Inflammatory macrophage (primary cell): ENCODE data around the gene LDB2.

Experiments
- DNase-seq, 2 donors: peaks; one replicate each; pipeline ENCODE4 v3.0.0-alpha.2; 2020 to 2022

LDB2 gene

DNA sequence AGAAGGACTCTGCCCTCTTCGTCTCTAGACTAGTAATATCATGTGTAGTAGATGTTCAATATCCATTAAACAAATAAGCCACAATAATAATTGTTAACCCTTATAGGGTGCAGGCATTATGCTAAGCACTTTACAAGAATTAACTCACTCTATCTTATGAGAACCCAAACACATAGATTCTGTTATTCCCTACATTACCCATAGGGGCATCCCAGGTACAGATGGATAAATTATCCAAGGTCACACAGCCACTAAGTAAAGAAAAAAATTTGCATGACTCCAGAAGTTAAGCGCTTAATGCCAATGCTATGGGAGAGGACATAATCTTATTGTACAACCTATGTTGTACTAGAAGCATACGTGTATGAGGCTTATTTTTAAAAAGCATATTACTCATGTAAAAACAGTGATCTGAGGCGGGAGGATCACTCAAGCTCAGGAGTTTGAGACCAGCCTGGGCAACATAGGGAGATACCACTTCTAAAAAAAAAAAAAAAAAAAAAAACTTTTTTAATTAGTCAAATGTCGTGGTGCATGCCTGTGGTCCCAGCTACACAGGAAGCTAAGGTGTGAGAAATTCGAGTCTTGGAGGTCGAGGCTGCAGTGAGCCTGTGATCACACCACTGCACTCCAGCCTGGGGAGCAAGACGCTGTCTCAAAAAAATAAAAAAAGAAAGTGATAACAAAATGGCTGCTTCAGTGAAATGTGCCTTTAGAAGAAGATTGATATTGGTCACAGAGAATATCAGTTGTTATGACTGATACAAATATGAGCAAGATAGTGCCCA is 13.6 kb downstream of the LDB2 start:
- DNase-seq: no peak

DNA sequence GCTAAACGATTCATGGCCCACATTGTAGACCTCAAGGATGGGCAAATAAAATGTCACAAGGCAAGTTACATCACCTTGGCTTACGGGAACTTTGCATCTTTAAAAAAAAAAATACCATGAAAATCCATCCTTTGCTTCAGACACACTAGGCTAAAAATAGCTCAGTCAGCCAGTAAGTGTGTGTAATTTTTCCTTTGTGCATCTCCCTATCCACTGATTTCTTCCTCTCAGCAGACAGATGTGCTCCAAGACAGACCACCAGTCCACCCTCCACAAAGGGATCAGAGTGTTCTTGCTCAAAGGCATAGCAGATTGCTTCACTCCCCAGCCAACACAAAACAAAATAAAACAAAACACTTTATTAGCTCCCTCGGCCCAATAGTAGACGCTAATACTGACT is 14.6 kb downstream of the LDB2 start:
- no peak for DNase-seq

DNA sequence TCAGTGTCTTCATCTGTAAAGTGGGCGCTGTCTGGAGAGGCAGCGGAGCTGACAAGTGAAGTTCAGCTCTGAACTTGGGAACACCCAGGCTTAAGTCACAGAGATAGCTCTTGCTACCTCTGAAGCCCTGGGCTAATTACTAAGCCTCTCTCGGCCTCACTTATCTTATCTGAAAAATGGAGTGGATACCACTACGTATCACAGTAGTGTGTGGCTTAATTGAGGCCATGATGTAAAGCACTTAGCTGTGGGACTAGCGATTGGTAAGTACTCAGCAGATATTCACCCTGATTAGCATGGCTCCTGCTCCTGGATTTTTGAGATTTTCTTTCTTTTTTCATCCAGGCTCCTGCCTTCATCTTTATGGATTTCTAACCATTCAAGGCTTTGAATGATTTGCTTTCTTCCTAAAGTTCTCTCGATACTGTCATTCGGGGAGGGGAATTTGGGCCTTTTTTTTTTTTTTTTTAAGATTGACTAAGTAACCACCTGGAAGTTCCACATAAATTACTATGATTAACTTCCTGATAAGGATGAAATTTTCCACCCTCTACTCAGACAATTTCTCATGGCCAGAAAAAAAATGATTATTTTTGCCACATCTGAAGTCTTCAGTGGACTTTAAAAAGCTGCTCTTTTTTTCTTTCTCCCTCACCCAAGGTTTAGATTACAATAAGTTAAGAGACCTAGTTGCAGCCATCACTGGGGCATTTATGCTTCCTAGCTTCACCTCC is 17.1 kb downstream of the LDB2 start:
- DNase-seq: no peak

DNA sequence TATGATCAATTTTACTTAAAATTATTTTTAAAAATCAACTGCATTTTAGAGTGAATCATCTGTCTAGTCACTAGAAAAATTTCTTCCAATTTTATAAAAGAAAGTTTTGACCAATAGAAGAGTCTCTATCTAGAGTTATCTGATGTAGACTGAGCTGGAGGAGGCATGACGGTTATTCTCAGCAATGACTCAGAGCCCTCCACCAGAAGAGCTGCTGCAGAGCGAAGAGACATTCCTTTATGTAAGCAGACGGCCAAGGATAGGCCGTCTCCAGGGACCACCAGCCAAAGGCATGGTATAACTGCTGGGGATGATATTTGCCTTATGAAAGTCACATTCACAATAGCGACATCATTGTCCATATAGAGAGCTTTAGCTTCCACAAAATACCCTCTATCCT is 23.0 kb downstream of the LDB2 start:
- no peak for DNase-seq

DNA sequence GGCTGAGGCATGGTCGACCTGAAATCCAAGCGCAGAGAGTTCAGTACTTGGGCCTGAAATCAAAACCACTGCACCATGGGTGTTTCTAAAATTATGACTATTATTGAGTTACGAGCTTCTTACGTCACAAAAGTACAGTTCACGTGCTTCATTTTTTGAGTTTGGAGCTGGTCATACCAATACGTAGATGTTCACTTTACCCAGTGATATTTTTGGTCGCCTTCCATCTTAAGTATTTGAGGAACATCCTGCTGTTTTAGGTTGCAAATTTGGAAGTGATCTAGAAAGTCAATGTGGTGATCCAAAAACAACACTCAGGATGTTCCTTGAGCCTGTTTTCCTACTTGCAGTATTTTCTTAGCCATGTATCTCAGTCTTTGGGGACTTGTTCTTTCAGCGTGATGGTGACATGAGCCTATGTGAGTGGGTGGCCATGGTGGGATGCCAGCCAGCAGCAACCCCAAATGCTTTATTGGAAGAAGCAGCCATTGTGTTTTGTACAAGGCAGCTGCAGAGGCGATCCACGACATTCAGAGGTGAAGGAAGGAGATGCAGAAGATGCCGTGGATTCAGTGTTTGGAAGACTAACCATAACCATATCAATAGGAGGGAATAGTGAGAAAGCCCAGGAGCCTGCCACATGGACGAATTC is 28.7 kb downstream of the LDB2 start:
- no peak for DNase-seq

DNA sequence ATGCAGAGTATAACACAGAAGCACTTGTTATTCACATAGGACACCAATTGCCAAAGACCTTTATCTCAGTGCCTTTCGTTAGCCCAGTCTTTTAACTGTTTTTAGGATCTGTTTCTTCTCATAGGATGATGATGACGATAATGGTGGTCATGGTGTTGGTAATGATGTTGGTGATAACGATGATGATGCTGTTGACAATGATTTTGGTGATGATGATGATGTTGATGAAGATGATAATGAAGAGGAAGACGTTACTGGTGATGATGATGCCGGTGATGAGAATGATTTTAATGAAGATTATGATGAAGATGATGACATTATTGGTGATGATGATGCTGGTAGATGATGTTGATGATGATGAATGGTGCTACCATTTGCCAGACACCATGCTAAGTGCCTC is 29.8 kb downstream of the LDB2 start:
- DNase-seq: no peak

DNA sequence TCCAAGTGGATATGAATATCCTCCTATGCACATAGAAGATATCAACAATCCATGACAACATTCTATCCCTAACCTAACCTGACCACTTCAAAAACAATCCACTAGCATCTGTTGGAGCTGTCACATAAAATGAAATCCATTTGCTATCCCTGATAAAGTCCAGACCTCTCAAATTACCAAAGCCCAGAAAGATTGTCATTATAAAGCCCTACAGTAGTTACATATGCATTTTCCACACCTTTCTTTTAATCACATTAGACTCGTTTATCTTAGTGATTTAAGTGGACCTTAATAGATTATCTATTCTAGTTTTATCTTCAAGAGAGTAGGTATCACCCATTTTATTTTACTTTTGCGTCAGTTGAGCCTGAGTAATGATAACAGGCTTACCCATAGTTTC is 30.6 kb downstream of the LDB2 start:
- no peak for DNase-seq

DNA sequence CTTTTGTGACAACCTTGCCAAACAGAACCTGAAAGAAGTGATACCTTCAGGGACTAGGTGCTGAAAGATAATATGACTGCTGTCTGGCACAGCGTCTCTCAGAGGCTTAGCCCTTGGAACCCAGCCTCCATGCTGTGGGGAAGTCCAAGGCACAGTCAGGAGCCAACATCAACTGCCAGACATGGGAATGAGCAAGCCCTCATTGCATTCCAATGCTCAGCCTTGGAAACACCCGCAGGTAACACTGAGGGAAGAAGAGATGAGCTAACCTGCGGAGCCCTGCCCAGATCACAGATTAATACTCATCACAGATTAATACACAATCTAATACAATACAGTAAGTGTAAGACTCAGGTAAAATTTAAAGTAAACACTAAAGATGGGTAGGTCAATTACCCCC is 31.5 kb downstream of the LDB2 start:
- DNase-seq: no peak

DNA sequence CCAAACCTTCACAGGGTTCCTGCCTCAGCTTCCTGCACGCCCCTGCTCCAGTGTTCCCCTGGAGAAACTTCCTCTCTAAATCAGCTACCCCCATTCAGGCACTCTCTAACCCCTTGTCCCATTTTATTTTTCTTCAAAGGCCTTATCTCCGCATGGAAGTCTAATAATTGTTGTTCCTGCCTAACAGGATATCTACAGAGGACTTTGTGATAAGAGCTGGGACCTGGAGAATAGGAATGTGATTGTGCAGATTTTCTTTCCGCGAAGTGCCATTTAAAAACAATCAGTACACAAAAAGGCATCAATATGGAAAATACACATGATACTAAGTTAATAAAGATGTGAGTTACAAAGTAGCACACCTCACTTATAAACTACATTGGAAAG is 32.6 kb downstream of the LDB2 start:
- DNase-seq: no peak

DNA sequence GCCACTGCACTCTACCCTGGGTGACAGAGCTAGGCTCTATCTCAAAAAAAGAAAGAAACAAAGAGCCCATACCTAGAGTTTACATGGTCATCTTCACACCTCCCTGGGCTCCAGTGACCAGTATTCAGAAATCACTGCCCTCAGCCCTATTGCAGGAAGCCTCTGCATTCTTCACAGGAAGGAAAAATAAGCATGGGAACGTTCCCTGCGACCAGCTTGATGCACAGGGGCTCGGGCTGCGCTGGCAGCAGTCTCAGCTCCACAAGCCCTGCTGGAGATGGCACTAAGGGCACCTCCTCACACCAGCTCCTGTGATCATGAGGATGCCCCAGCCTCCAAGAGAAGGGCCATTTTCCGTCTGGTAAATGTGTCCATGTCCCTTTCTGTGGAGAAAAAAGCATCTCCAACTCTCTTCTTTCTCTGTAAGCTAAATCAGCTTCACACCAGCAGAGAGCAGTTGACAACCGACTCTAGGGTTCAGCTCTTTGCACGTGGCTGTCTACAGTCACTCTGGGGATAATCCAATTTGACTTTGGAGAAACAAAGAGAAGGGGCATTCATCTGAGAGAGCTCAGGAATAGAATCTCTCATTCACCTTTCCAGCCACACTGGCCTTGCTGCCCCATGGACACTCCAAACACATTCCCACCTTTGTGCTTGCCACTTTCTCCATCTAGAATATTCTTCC is 33.1 kb downstream of the LDB2 start:
- no peak for DNase-seq

DNA sequence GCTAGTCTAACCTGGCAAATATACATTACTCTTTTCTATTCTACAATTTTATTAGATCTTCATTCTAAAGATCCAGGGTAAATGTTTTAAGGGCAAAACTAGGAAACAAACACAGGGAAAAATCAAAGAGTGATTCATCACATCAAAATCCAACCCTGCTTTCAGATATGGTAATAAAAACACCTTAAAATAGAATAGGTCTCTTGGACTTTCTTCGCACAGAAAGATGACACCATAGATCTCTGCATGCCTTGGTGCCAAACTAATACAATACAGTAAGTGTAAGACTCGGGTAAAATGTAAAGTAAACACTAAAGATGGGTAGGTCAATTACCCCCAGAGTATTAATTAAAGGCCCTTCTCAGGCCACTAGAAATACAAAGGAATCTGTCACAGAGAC is 34.2 kb downstream of the LDB2 start:
- no peak for DNase-seq

DNA sequence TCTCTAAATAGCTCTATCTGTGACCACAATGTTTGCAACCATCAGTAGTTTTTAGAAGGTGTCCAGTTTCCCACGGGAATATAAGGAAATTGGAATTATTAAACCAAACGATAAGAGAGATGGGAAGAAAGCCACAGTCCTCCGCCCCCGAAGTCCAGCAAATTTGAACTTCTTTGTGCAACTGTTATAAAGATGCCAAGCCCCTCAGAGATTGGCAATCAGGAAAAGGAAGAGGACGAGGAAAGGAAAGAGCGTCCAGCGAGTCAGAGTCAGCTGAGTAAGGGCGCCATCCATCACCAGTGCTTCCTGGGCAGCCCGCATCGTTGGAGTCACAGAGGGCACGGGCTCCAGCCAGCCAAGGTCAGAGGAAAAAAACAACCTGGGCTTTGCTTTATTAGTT is 35.7 kb downstream of the LDB2 start:
- no peak for DNase-seq

DNA sequence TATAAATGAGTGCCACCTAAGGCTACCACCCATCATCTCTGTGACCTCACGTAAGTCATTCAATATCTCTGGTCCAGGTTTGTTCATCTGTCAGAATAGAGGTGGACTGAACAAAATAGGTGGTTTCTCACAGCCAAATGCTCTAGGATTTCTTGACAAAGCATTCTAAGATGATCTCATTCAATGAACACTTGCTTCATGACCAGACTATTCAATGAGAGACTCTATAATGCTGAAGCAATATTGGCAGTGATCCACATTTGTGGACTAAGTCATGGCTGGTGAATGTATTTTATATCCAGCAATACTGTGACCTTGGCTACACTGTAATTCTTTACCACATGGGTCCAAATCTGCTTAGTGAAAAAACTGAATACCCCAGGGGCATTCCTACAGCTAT is 37.9 kb downstream of the LDB2 start:
- no peak for DNase-seq

DNA sequence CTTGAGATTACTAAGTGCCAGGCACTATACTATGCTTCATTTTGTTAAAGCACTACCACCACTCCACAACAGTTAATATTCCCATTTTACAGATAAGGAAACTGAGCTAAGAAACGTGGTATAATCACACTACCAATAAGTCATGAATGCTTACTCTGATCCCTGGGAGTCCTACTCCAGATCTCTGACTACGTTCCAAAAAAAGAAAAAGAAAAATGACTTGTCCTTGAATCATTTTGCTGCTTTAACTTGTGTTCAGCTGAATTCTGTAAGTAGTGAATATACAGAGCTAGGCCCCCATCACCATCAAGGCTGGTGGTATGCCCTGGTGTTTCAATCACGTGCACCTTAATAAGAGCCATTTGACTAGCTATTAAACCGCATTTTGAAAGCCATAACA is 39.4 kb downstream of the LDB2 start:
- no peak for DNase-seq

DNA sequence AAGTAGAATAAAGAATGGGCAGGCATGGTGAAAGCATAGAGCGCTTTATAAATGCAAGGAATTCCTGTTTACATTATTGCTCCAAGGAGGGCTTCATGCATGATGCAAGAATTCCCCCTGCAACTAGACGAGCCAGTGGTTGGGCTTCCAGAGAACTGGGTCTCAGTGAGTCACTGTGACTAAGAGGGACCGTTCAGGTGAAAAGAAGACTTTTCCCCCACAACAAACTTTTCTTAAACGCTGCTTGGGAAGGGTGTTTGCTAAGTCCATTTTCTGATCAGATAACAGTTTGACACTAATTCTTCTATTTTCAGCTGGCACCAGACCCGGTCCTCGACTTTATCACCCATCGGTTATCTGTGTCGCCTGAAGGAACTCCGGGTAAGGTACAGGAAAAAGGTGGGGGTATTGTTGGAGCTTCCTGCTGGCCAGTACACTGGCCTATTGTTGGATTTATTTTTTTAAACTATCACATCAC is 40.1 kb downstream of the LDB2 start:
- no peak for DNase-seq

DNA sequence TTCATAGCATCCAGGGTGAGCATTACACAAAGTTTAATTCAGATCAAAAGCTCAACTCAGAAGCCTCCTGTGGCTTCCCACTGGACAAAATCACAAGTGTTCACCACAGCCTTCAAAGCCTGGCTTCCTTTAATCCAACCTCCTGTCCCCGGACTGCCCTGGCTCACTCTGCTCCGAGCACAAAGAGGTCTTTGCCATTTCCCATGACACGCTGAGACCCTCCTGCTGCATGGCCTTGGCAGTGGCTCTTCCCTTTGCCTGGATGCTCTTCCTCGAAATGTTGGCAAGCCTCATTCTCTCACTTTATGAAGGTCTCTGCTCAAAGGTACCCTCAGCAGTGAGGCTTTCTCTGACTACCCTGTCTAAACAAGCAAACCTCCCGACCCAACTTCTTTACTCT is 41.0 kb downstream of the LDB2 start:
- DNase-seq: no peak

DNA sequence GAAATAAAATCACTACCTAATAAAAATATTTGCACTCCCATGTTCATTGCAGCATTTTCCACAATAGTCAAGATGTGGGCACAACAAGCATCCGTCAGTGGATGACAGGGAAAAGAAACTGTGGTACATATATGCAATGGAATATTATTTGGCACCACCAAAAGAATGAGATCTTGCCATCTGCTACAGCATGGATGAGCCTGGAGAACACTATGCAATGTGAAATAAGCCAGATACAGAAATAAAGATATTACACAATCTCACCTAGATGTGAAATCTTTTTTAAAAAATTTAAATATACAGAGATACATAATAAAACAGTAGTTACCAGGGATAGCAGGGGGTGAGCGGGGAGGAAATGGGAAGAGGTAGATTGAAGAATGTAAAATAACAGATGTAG is 44.8 kb downstream of the LDB2 start:
- DNase-seq: no peak

DNA sequence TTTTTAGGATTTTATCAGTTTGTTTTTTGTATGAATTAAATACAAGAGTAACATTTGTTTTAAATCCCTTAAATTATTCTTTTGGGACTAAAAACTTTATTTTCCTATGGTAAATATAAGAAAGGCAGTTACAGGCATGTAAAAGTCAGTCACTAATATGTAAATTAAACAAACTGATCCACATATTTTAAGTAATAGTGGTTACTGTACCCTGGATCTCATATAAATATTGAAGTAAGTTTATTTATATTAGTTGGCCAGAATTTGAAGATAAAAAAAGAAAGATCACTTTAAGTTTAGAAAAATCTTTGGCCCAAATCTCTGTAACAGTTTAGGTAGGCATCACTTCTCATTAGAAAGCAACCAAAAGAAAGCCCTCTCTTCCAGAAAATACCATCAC is 45.8 kb downstream of the LDB2 start:
- no peak for DNase-seq

DNA sequence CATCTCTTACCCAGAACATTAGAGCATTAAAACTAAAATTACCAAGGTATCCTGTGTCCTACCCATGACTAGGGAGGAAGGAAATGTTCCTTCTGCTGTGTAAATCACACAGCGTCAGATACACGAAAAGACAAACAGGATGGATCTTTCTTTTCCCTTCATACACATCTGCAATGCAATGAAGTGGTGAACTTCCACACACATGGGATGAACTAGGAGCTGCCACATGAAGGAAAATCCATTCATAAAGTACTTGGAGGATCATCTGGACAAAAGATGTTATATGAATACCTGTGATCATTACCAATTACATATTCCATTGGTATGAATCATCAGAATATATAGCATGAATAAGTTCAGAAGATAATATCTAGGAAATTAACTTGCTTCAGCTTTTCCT is 46.2 kb downstream of the LDB2 start:
- no peak for DNase-seq

DNA sequence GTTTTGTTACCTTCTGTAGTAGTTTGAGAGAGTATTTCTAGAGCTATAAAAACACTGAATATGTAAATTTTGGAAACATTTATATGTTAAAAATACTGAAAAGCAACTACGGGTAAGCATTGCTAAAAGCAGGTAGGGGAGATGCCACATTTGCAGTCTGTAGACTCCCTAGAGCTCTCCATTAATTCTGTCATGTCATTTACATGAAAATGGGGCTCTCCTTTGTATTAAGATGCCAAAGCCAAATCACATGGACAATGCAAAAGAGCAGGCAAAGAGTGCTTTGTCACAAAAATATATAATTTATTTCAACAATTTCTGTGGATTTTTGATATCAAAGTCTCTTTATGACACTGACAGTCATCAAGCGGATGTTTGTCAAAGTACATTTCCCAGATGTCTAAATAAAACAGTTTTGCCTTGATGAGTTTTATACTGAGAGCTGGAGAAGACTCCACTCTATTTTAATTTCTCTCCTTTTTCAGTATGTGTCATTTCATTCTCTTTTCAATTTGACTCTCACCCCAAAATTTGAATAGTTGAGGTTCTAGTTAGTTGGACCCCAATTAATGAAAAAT is 51.8 kb downstream of the LDB2 start:
- DNase-seq: no peak

DNA sequence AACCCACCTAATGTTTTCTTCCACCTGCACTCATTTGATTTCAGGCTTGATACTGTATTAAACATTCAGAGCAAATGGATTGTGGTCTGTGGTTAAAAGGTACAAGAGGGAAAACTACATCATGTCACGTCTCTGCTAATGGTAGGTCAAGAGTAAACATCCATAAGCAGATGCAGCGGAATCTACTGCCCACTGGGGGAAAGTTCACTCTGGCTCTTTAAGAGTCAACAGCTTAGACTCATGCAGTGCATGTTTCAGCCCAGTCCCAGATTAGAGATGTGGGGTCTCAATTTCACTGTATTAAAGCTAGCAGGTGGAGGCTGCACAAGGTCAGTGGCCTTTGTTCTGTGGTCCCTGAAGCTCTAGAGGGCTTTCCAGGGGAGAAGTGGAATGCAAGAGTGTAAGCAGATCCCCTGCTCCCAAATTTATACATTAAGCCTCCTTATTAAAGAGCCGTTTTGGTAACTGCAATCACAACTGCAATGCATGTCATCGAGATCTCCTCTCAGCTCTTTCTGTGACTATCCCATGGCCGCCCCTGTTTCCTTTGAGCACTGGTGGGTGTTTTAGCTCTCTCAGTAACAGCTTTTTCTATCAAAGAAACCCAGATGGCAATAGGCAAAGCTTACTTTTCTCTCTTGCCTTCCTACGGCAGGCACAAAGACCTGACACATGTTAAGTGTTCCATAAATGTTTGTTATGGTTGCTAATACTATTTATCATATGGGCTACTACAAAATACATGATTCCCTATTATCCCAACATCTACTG is 53.4 kb downstream of the LDB2 start:
- DNase-seq: no peak
